Measurements from ENCODE around the gene NSL1.
A peak's percentile ranks its signal among the peaks of the same experiment; 100 is the strongest.
"Not testable (repeated sequence)": the region's sequence is repeated elsewhere in the genome, so short reads cannot be mapped to it uniquely, and the experiment has no call there.

The NSL1 gene

GRCh38 chr1:212791676-212792395 lies at the start of gene NSL1, which contains the start of gene TATDN3:
Gene NSL1, minus strand, starts transcription at chr1:212791777. Its CDS starts 14 bp downstream, at chr1:212791763.
Gene TATDN3, plus strand, starts transcription at chr1:212791894. Its CDS starts 28 bp downstream, at chr1:212791922.
- TF ChIP-seq CTCF (IDR thresholded peaks at IDR 0.05; ENCODE audit: insufficient read depth, low read depth, low read length, missing control alignments), result no peak
- peak within 1 kb of the TSS; percentile 99 for H3K4me3 ChIP-seq (ENCODE audit: low read depth, low read length)
- peak; percentile 97 for DNase-seq (ENCODE audit: low read depth)

- no peak for DNase-seq (ENCODE audit: low read depth)
- no peak overlapping the region for H3K4me3 ChIP-seq (ENCODE audit: low read depth, low read length)
- TF ChIP-seq CTCF (IDR thresholded peaks at IDR 0.05; ENCODE audit: insufficient read depth, low read depth, low read length, missing control alignments), result no peak
These were observed 46.6 kb upstream of the NSL1 start for GRCh38 chr1:212838145-212838544.

- DNase-seq (ENCODE audit: low read depth), result peak; percentile 36
These were observed 41.9 kb upstream of the NSL1 start for GRCh38 chr1:212833211-212834207.

GRCh38 chr1:212828395-212828794 lies 36.8 kb upstream of the NSL1 start:
- no peak for DNase-seq (ENCODE audit: low read depth)
- TF ChIP-seq CTCF (IDR thresholded peaks at IDR 0.05; ENCODE audit: insufficient read depth, low read depth, low read length, missing control alignments), result no peak
- no peak overlapping the region for H3K4me3 ChIP-seq (ENCODE audit: low read depth, low read length)

More at GRCh38 chr1:212833211-212834207, 41.9 kb upstream of the NSL1 start:
- H3K4me3 ChIP-seq (ENCODE audit: low read depth, low read length), result not testable (repeated sequence)

GRCh38 chr1:212827831-212828278 lies 36.3 kb upstream of the NSL1 start:
- TF ChIP-seq CTCF (IDR thresholded peaks at IDR 0.05; ENCODE audit: insufficient read depth, low read depth, low read length, missing control alignments), result no peak
- DNase-seq (ENCODE audit: low read depth), result no peak
- no peak overlapping the region for H3K4me3 ChIP-seq (ENCODE audit: low read depth, low read length)

GRCh38 chr1:212827171-212827776 lies 35.7 kb upstream of the NSL1 start:
- no peak for DNase-seq (ENCODE audit: low read depth)

More at GRCh38 chr1:212827171-212827776, 35.7 kb upstream of the NSL1 start:
- TF ChIP-seq CTCF (IDR thresholded peaks at IDR 0.05; ENCODE audit: insufficient read depth, low read depth, low read length, missing control alignments), result no peak
- H3K4me3 ChIP-seq (ENCODE audit: low read depth, low read length), result no peak overlapping the region

All from GM12865 (cell line).